Liver (tissue), 9 donors: ENCODE results near the gene ZFAND2A. TPM values are rescaled to one million over a fixed set of nuclear protein-coding genes. Genes with fewer than 3 reads are reported as not detected.
A peak's percentile ranks its signal among the peaks of the same experiment; 100 is the strongest.

ENCODE experiments used
- DNase-seq: peaks from one replicate; pipeline ENCODE4 v3.0.0-alpha.2; 2017; ENCODE audit warnings: low spot score
- H3K27ac ChIP-seq, 2 donors: one replicate each; pipeline ENCODE4 v1.7.0; 2013; ENCODE audit warnings: inconsistent platforms in 2 of 2, low read length in 2 of 2, control low read depth in 1 of 2, low read depth in 1 of 2, mild to moderate bottlenecking in 1 of 2
- H3K27me3 ChIP-seq, 4 donors: one replicate each; pipeline versions ENCODE4 v1.6.1 to v1.7.0; 2013; ENCODE audit warnings: low read length in 3 of 4, inconsistent platforms in 1 of 4, mild to moderate bottlenecking in 1 of 4, moderate library complexity in 1 of 4; ENCODE audit not compliant: control insufficient read depth in 4 of 4, insufficient read depth in 4 of 4
- H3K36me3 ChIP-seq, 4 donors: one replicate each; pipeline versions ENCODE4 v1.6.1 to v1.7.0; 2013; ENCODE audit warnings: low read length in 3 of 4, mild to moderate bottlenecking in 3 of 4, low read depth in 1 of 4, moderate library complexity in 1 of 4; ENCODE audit not compliant: control insufficient read depth in 4 of 4, insufficient read depth in 3 of 4
- H3K4me1 ChIP-seq, 4 donors: one replicate each; pipeline versions ENCODE4 v1.6.1 to v1.7.0; 2013; ENCODE audit warnings: low read length in 3 of 4, mild to moderate bottlenecking in 3 of 4, moderate library complexity in 1 of 4; ENCODE audit not compliant: control insufficient read depth in 4 of 4, insufficient read depth in 4 of 4
- H3K4me3 ChIP-seq, 3 donors: one replicate each; pipeline versions ENCODE4 v1.6.1 to v1.7.0; 2013; ENCODE audit warnings: low read length in 3 of 3, control low read depth in 1 of 3, low read depth in 1 of 3, mild to moderate bottlenecking in 1 of 3
- H3K9ac ChIP-seq, 2 donors: one replicate each; pipeline ENCODE4 v1.7.0; 2013; ENCODE audit warnings: low read length in 2 of 2, mild to moderate bottlenecking in 2 of 2, moderate library complexity in 2 of 2, control low read depth in 1 of 2, low read depth in 1 of 2
- H3K9me3 ChIP-seq, 4 donors: one replicate each; pipeline versions ENCODE4 v1.6.1 to v1.7.0; 2013; ENCODE audit warnings: low read length in 3 of 4; ENCODE audit not compliant: control insufficient read depth in 4 of 4
- ATF3 ChIP-seq: IDR thresholded peaks from 2 replicates; pipeline ENCODE4 v1.6.1; 2016; ENCODE audit warnings: antibody characterized with exemption
- CTCF ChIP-seq: fragments of 150-350 bp; IDR thresholded peaks from 2 replicates; pipeline ENCODE4 v1.5.1; 2017; ENCODE audit warnings: improper control_type of control experiment, low read depth, low read length; ENCODE audit not compliant: missing input control
- EGR1 ChIP-seq, 2 donors: IDR thresholded peaks; 2 replicates each; pipeline ENCODE4 v1.6.1; 2016 to 2018; ENCODE audit warnings: antibody characterized with exemption in 2 of 2, low read depth in 2 of 2
- FOXA1 ChIP-seq: IDR thresholded peaks from 2 replicates; pipeline ENCODE4 v1.6.1; 2016; ENCODE audit warnings: antibody characterized with exemption
- HNF4A ChIP-seq, 2 donors: conservative IDR thresholded peaks; 2 replicates each; pipeline ENCODE4 v1.6.1; 2016; ENCODE audit warnings: antibody characterized with exemption in 2 of 2, mild to moderate bottlenecking in 2 of 2
- HNF4G ChIP-seq: IDR thresholded peaks from 2 replicates; pipeline ENCODE4 v1.6.1; 2016; ENCODE audit warnings: antibody characterized with exemption
- JUND ChIP-seq, 2 donors: IDR thresholded peaks; 2 replicates each; pipeline ENCODE4 v1.6.1; 2016; ENCODE audit warnings: antibody characterized with exemption in 2 of 2
- MAX ChIP-seq: IDR thresholded peaks from 2 replicates; pipeline ENCODE4 v1.6.1; 2016; ENCODE audit warnings: antibody characterized with exemption
- NR2F2 ChIP-seq: IDR thresholded peaks from 2 replicates; pipeline ENCODE4 v1.6.1; 2016; ENCODE audit warnings: antibody characterized with exemption
- RAD21 ChIP-seq, 2 donors: IDR thresholded peaks; 2 replicates each; pipeline ENCODE4 v1.6.1; 2016; ENCODE audit warnings: antibody characterized with exemption in 2 of 2, mild to moderate bottlenecking in 2 of 2
- REST ChIP-seq: IDR thresholded peaks from 2 replicates; pipeline ENCODE4 v1.6.1; 2016; ENCODE audit warnings: antibody characterized with exemption, mild to moderate bottlenecking
- RXRA ChIP-seq, 2 donors: IDR thresholded peaks; 2 replicates each; pipeline ENCODE4 v1.6.1; 2017 to 2018; ENCODE audit warnings: antibody characterized with exemption in 2 of 2, mild to moderate bottlenecking in 1 of 2
- SP1 ChIP-seq: IDR thresholded peaks from 2 replicates; pipeline ENCODE4 v1.6.1; 2018; ENCODE audit warnings: antibody characterized with exemption, mild to moderate bottlenecking
- TAF1 ChIP-seq: conservative IDR thresholded peaks from 2 replicates; pipeline ENCODE4 v1.6.1; 2016; ENCODE audit warnings: antibody characterized with exemption, mild to moderate bottlenecking
- YY1 ChIP-seq: IDR thresholded peaks from 2 replicates; pipeline ENCODE4 v1.6.1; 2016; ENCODE audit warnings: antibody characterized with exemption, mild to moderate bottlenecking
- WGBS: extraction: QIAGEN DNeasy Blood & Tissue Kit; methylation state at CpG from one replicate; pipeline ENCODE4 v1.1.7; 2013; 5-methylcytosine and 5-hydroxymethylcytosine counted together
- polyA plus RNA-seq, 2 donors: library from polyadenylated mRNA; stranded (reverse) in 1 of 2; unstranded in 1 of 2; fragments of 200-250 nt in 1 of 2; fragments of >200 nt in 1 of 2; fragmentation: Nextera tagmentation in 1 of 2; extraction: Ambion mirVana in 1 of 2; gene quantifications; one replicate each; pipeline versions ENCODE4 v1.2.1 to v1.2.3, GENCODE V29; 2013 to 2015
- total RNA-seq, 2 donors: library from RNA; depleted of rRNA; stranded (reverse); fragments of >200 nt; gene quantifications; one replicate each; pipeline ENCODE4 v1.2.3, GENCODE V29; 2014
- donor health status: healthy.
- donor health status: healthy.
- donor health status: healthy.
- donor health status: healthy.
- donor health status: healthy.

The ZFAND2A gene
- total and polyA plus RNA-seq, 4 donors: 12.5 to 53.3 (median 33.5) TPM

- H3K9ac ChIP-seq: no peak overlapping the region
- peaks cover 0 to 13% (median 8%) of the 10 kb centered on the region in 4 donors for H3K4me1 ChIP-seq
- H3K27me3 ChIP-seq: no peaks in the 10 kb centered on the region
- peak; percentile 64 for DNase-seq
- H3K36me3 ChIP-seq: no peaks in the 10 kb centered on the region
- H3K9me3 ChIP-seq: no peaks in the 10 kb centered on the region
- peak overlapping the region in 1 of 2 donors; percentile 14 for H3K27ac ChIP-seq
- 23% methylated on average over 17 of the region's 17 CpGs for WGBS
- H3K4me3 ChIP-seq: no peak overlapping the region
- peak in 1 of 2 donors; percentile 23 for TF ChIP-seq RXRA (IDR thresholded peaks at IDR 0.05)
- peak; percentile 41 for TF ChIP-seq REST
- peak; percentile 60 for TF ChIP-seq CTCF
- peak; percentile 32 for TF ChIP-seq SP1
- TF ChIP-seq NR2F2: peak; percentile 49
- TF ChIP-seq TAF1: no peak
- no peak for TF ChIP-seq MAX
- peak; percentile 78 to 85 for TF ChIP-seq RAD21 (IDR thresholded peaks at IDR 0.05)
- no peak for TF ChIP-seq FOXA1
- no peak for TF ChIP-seq JUND (IDR thresholded peaks at IDR 0.05)
- no peak for TF ChIP-seq EGR1 (IDR thresholded peaks at IDR 0.05; ENCODE audit: low read depth in 2 of 2)
Measured at GRCh38 chr7:1123715-1124114, 36.3 kb downstream of the ZFAND2A start.

GRCh38 chr7:1122832-1123501, 37.0 kb downstream of the ZFAND2A start:
- H3K27me3 ChIP-seq: no peaks in the 10 kb centered on the region
- peaks cover 0 to 13% (median 8%) of the 10 kb centered on the region in 4 donors for H3K4me1 ChIP-seq
- no peak for DNase-seq
- 91% methylated on average over 31 of the region's 31 CpGs for WGBS
- no peaks in the 10 kb centered on the region for H3K36me3 ChIP-seq
- no peak overlapping the region for H3K9ac ChIP-seq
- no peak overlapping the region for H3K27ac ChIP-seq
- no peaks in the 10 kb centered on the region for H3K9me3 ChIP-seq
- no peak overlapping the region for H3K4me3 ChIP-seq
- TF ChIP-seq RAD21 (IDR thresholded peaks at IDR 0.05): no peak
- no peak for TF ChIP-seq REST
- no peak for TF ChIP-seq JUND (IDR thresholded peaks at IDR 0.05)
- no peak for TF ChIP-seq NR2F2
- no peak for TF ChIP-seq RXRA (IDR thresholded peaks at IDR 0.05)
- no peak for TF ChIP-seq HNF4G
- TF ChIP-seq ATF3: no peak
- TF ChIP-seq YY1: no peak
- no peak for TF ChIP-seq HNF4A (conservative IDR thresholded peaks at IDR 0.05)
